A549 (cell line): ENCODE data around the gene PLA1A. TPM values are rescaled to one million over a fixed set of nuclear protein-coding genes. Genes with fewer than 3 reads are reported as not detected.
A peak's percentile ranks its signal among the peaks of the same experiment; 100 is the strongest.
"Not testable (repeated sequence)": the region's sequence is repeated elsewhere in the genome, so short reads cannot be mapped to it uniquely, and the experiment has no call there.

Source experiments
- ATAC-seq, 2 experiments: fragments of 200-7000 bp in 1 of 2; fragments of >200 bp in 1 of 2; cut with Nextera tagmentation in 1 of 2; cut with Tn5 transposase in 1 of 2; 3 replicates each; pipeline versions ENCODE4 v1.8.0 to v1.9.1; 2018 to 2020; ENCODE audit warnings: mild to moderate bottlenecking in 1 of 2, moderate library complexity in 1 of 2
- CTCF ChIA-PET: fragments of 300-600 bp; sonication (Branson Sonifier 250); formaldehyde crosslinking; extraction: SDS; loops from one replicate; lab custom pipeline; 2021; ENCODE audit warnings: antibody characterized with exemption, inconsistent platforms; lab: Yijun Ruan, JAX
- POLR2A ChIA-PET: fragments of 350-600 bp; formaldehyde crosslinking; extraction: SDS; loops from one replicate; lab custom pipeline; 2021; ENCODE audit warnings: antibody characterized with exemption, inconsistent platforms; lab: Yijun Ruan, JAX
- DNase-seq, 2 experiments: peaks; one replicate each; pipeline versions ENCODE4 v3.0.0 to v3.0.0-alpha.2; 2011 to 2016; ENCODE audit warnings: low read depth in 1 of 2, low spot score in 1 of 2
- FAIRE-seq: peaks from 2 replicates; lab custom pipeline; 2011; peaks lifted over from hg19 to GRCh38; lab: Jason Lieb, UNC
- H3K27ac ChIP-seq, 2 experiments: fragments of >200 bp; sonication (Bioruptor Twin); formaldehyde crosslinking; 3 replicates each; pipeline ENCODE4 v1.5.1; 2016 to 2017
- H3K4me1 ChIP-seq: fragments of >200 bp; sonication (Bioruptor Twin); formaldehyde crosslinking; 3 replicates; pipeline ENCODE4 v1.6.1; 2016
- H3K4me2 ChIP-seq: fragments of >200 bp; sonication (Bioruptor Twin); formaldehyde crosslinking; 3 replicates; pipeline ENCODE4 v1.6.1; 2016
- H3K4me3 ChIP-seq: fragments of >200 bp; sonication (Bioruptor Twin); formaldehyde crosslinking; 3 replicates; pipeline ENCODE4 v1.5.1; 2016
- H3K9me3 ChIP-seq: fragments of >200 bp; sonication (Bioruptor Twin); formaldehyde crosslinking; 3 replicates; pipeline ENCODE4 v1.6.1; 2016
- CBX8 ChIP-seq: fragments of 200-600 bp; sonication (generic); IDR thresholded peaks from 2 replicates; pipeline ENCODE4 v1.6.1; 2016
- CEBPB ChIP-seq, 2 experiments: fragments of >200 bp in 1 of 2; sonication (Bioruptor Twin) in 1 of 2; formaldehyde crosslinking in 1 of 2; IDR thresholded peaks; 2 replicates each; pipeline ENCODE4 v1.6.1; 2012 to 2016
- CHD2 ChIP-seq: fragments of 150-350 bp; IDR thresholded peaks from 2 replicates; pipeline ENCODE4 v1.6.1; 2014; ENCODE audit warnings: low read length; ENCODE audit not compliant: partially characterized antibody
- CHD4 ChIP-seq: fragments of 200-600 bp; sonication (generic); IDR thresholded peaks from 2 replicates; pipeline ENCODE4 v1.6.1; 2016; ENCODE audit warnings: antibody characterized with exemption, mild to moderate bottlenecking, borderline replicate concordance
- EHMT2 ChIP-seq: fragments of 200-600 bp; sonication (generic); IDR thresholded peaks from 2 replicates; pipeline ENCODE4 v1.6.1; 2016; ENCODE audit warnings: antibody characterized with exemption, low read depth, mild to moderate bottlenecking, moderate library complexity
- ESRRA ChIP-seq: fragments of 150-350 bp; IDR thresholded peaks from 2 replicates; pipeline ENCODE4 v1.6.1; 2014; ENCODE audit warnings: mild to moderate bottlenecking, low read length, borderline replicate concordance
- FOSB ChIP-seq: fragments of 250-450 bp; sonication (Bioruptor Pico); IDR thresholded peaks from 2 replicates; pipeline ENCODE4 v1.5.0; 2020; ENCODE audit warnings: mild to moderate bottlenecking, moderate library complexity
- FOSL2 ChIP-seq, 2 experiments: fragments of 450-650 bp in 1 of 2; fragments of >200 bp in 1 of 2; sonication (Bioruptor Twin) in 1 of 2; formaldehyde crosslinking; IDR thresholded peaks; 2 replicates each; pipeline versions ENCODE4 v1.5.0 to v1.6.1; 2016 to 2020; ENCODE audit warnings: mild to moderate bottlenecking in 1 of 2, moderate library complexity in 1 of 2
- FOXS1 ChIP-seq: fragments of 250-450 bp; sonication (Bioruptor Pico); IDR thresholded peaks from 2 replicates; pipeline ENCODE4 v1.5.0; 2020; ENCODE audit warnings: mild to moderate bottlenecking, moderate library complexity
- GATA3 ChIP-seq: IDR thresholded peaks from 2 replicates; pipeline ENCODE4 v1.6.1; 2012; ENCODE audit warnings: borderline replicate concordance
- HOXA7 ChIP-seq: fragments of 250-450 bp; sonication (Bioruptor Pico); IDR thresholded peaks from 2 replicates; pipeline ENCODE4 v1.5.0; 2020; ENCODE audit warnings: mild to moderate bottlenecking, moderate library complexity
- MAFK ChIP-seq: fragments of 450-650 bp; IDR thresholded peaks from 2 replicates; pipeline ENCODE4 v1.6.1; 2014; ENCODE audit not compliant: partially characterized antibody
- MYC ChIP-seq: IDR thresholded peaks from 2 replicates; pipeline ENCODE4 v1.6.1; 2012; ENCODE audit warnings: mild to moderate bottlenecking, inconsistent platforms, low read length, improper control_type of control experiment, borderline replicate concordance
- NR3C1 ChIP-seq: fragments of >200 bp; sonication (Bioruptor Twin); formaldehyde crosslinking; IDR thresholded peaks from 3 replicates; pipeline ENCODE4 v1.6.1; 2017
- RAD21 ChIP-seq, 2 experiments: fragments of >200 bp in 1 of 2; sonication (Bioruptor Twin) in 1 of 2; formaldehyde crosslinking in 1 of 2; IDR thresholded peaks in 1 of 2; conservative IDR thresholded peaks in 1 of 2; 2 replicates in 1 of 2; 3 replicates in 1 of 2; pipeline ENCODE4 v1.6.1; 2012 to 2018; ENCODE audit warnings: inconsistent platforms in 1 of 2
- RCOR1 ChIP-seq: fragments of 150-350 bp; IDR thresholded peaks from 2 replicates; pipeline ENCODE4 v1.6.1; 2014; ENCODE audit warnings: antibody characterized with exemption, low read length, low read depth
- RFX5 ChIP-seq: fragments of 450-650 bp; IDR thresholded peaks from 2 replicates; pipeline ENCODE4 v1.7.1; 2014; ENCODE audit warnings: antibody characterized with exemption, mild to moderate bottlenecking, moderate library complexity
- RNF2 ChIP-seq: fragments of 200-600 bp; sonication (generic); IDR thresholded peaks from 2 replicates; pipeline ENCODE4 v1.6.1; 2016; ENCODE audit warnings: low read depth, mild to moderate bottlenecking, antibody characterized with exemption, moderate library complexity, borderline replicate concordance
- SREBF2 ChIP-seq: fragments of 450-650 bp; IDR thresholded peaks from 2 replicates; pipeline ENCODE4 v1.6.1; 2014; ENCODE audit warnings: mild to moderate bottlenecking, moderate library complexity
- TP53 ChIP-seq: fragments of 250-450 bp; sonication (Bioruptor Pico); IDR thresholded peaks from 2 replicates; pipeline ENCODE4 v1.5.0; 2021; ENCODE audit warnings: mild to moderate bottlenecking, moderate library complexity
- ZC3H11A ChIP-seq: fragments of 450-650 bp; IDR thresholded peaks from 2 replicates; pipeline ENCODE4 v1.6.1; 2014; ENCODE audit warnings: antibody characterized with exemption, mild to moderate bottlenecking
- ZFP36 ChIP-seq: fragments of 450-650 bp; IDR thresholded peaks from 2 replicates; pipeline ENCODE4 v1.6.1; 2014; ENCODE audit warnings: borderline replicate concordance; ENCODE audit not compliant: partially characterized antibody
- ZSCAN20 ChIP-seq: fragments of 250-450 bp; sonication (Bioruptor Pico); IDR thresholded peaks from 2 replicates; pipeline ENCODE4 v1.8.0; 2022; ENCODE audit warnings: mild to moderate bottlenecking, moderate library complexity
- WGBS: methylation state at CpG from one replicate; pipeline ENCODE4 v1.1.6; 2017; ENCODE audit errors: missing lambda C conversion rate; 5-methylcytosine and 5-hydroxymethylcytosine counted together
- polyA plus RNA-seq, 4 experiments: library from polyadenylated mRNA; depleted of rRNA in 3 of 4; stranded (reverse); fragments of >200 nt; fragmentation: RNase III in 1 of 4; extraction: RNeasy Plus Mini Kit Qiagen cat#74134 plus additional on column Dnase treatment in 1 of 4; gene quantifications; 2 replicates in 3 of 4; 3 replicates in 1 of 4; pipeline ENCODE4 v1.2.3, GENCODE V29; 2011 to 2017
- TF ChIP-seq, protein P1 (sequence below): IDR thresholded peaks from 2 replicates; pipeline ENCODE4 v1.6.1; 2012
- TF ChIP-seq, protein P2 (sequence below): fragments of 250-450 bp; sonication (Bioruptor Pico); IDR thresholded peaks from 2 replicates; pipeline ENCODE4 v1.5.0; 2021; ENCODE audit warnings: mild to moderate bottlenecking, moderate library complexity, borderline replicate concordance

Gene PLA1A
- polyA plus RNA-seq, 2 of the 4 experiments (the other 2 are of a cell fraction): 0.17 to 0.18 TPM

DNA sequence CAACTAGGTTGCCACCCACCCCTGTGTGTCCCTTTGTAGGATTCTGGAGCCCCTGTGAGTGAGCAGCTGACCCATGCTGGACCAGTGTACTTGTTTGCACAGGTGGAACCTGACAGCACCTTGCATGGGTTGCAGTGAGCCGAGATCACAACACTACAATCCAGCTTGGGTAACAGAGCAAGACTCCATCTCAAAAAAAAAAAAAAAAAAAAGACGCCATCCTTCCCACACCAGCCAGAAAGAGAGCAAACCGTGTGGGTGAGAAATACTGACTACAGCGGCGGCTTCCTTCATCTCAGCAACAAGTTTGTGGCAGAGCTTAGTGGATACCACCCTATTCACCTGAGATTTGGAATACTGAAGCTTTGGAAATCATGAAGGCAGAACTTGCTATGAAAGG lies 37.5 kb upstream of the PLA1A start:
- POLR2A ChIA-PET: no interaction called here
- ATAC-seq (peak in 1 of 2 experiments; percentile 15; a peak in 2 of 6 replicates), FAIRE-seq (no peak), DNase-seq (no peak)
- no peaks in the 10 kb centered on the region for H3K9me3 ChIP-seq
- 64% methylated on average over 5 of the region's 5 CpGs for WGBS
- CTCF ChIA-PET: interaction anchor here (0.6 to 2.8 kb wide), 14 partner anchors 9 to 689 kb away, joined by 3 to 15 read pairs (median 4); no protein-coding TSS in a partner anchor
- H3K27ac ChIP-seq: no peak overlapping the region
- 0 out of 3 replicates have a peak, but pooled peaks cover 3% of the 10 kb centered on the region for H3K4me1 ChIP-seq
- TF ChIP-seq RNF2 (no peak), SREBF2 (no peak), HOXA7 (CRISPR knock-in tag) (no peak), ZC3H11A (no peak), GATA3 (no peak), MYC (no peak), TP53 (no peak), RFX5 (no peak), ZSCAN20 (CRISPR knock-in tag) (no peak), ZFP36 (no peak), EHMT2 (no peak), CHD4 (no peak), FOSL2 (IDR thresholded peaks at IDR 0.05) (no peak), FOSL2 (CRISPR knock-in tag; IDR thresholded peaks at IDR 0.05) (no peak)
- TF ChIP-seq, protein P1, sequence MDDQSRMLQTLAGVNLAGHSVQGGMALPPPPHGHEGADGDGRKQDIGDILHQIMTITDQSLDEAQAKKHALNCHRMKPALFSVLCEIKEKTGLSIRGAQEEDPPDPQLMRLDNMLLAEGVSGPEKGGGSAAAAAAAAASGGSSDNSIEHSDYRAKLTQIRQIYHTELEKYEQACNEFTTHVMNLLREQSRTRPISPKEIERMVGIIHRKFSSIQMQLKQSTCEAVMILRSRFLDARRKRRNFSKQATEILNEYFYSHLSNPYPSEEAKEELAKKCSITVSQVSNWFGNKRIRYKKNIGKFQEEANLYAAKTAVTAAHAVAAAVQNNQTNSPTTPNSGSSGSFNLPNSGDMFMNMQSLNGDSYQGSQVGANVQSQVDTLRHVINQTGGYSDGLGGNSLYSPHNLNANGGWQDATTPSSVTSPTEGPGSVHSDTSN: no peak
- H3K4me2 ChIP-seq: no peak overlapping the region
- H3K4me3 ChIP-seq: no peak overlapping the region

DNA sequence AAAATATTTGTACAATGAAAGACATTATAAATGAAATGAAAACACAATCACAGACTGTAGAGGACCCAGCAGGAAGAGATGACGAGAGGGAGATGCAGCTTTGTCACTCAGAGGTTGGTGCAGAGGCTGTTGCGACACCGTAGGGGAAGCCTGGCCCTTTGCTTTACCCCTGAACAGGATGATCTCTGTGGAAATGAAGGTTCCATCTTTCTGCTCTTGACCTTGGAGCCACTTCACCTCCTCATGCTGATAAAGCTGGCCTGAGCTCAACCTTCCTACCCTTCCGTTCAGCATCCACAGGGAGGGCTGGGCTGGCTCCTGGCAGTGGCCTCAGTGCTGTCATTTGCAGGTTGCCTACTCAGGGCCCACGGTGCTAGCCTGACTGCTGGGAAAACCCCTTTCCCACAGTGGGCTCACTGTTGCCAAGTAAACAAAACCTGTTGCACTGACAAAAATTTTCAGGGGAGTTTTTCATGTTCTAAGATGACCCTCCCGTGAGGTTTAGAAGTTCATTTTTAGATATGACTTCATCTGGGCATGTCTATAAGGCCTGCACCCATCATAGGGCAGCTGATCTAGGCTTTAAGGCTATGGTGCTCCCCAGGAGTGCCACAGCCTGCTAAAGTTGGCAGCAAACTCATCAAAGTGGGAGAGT lies 35.3 kb upstream of the PLA1A start:
- no peak overlapping the region for H3K4me2 ChIP-seq
- no peak overlapping the region for H3K27ac ChIP-seq
- DNase-seq (no peak), ATAC-seq (no peak), FAIRE-seq (no peak)
- WGBS: 68% methylated on average over 6 of the region's 6 CpGs
- ChIA-PET CTCF (no interaction called here), POLR2A (no interaction called here)
- TF ChIP-seq CEBPB (IDR thresholded peaks at IDR 0.05) (peak in 1 of 2 experiments; percentile 32; a peak in 2 of 4 replicates), ESRRA (no peak)
- 0 out of 3 replicates have a peak, but pooled peaks cover 3% of the 10 kb centered on the region for H3K4me1 ChIP-seq
- no peaks in the 10 kb centered on the region for H3K9me3 ChIP-seq
- H3K4me3 ChIP-seq: no peak overlapping the region

DNA sequence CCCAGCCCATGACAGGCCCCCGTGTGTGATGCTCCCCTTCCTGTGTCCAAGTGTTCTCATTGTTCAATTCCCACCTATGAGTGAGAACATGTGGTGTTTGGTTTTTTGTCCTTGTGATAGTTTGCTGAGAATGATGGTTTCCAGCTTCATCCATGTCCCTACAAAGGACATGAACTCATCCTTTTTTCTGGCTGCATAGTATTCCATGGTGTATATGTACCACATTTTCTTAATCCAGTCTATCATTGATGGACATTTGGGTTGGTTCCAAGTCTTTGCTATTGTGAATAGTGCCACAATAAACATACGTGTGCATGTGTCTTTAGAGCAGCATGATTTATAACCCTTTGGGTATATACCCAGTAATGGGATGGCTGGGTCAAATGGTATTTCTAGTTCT lies 34.4 kb upstream of the PLA1A start:
- POLR2A ChIA-PET, H3K9me3 ChIP-seq, CTCF ChIA-PET, H3K4me3 ChIP-seq, H3K4me2 ChIP-seq, H3K4me1 ChIP-seq, ATAC-seq, FAIRE-seq, DNase-seq, H3K27ac ChIP-seq: not testable (repeated sequence)
- WGBS: 69% methylated on average over 2 of the region's 2 CpGs

DNA sequence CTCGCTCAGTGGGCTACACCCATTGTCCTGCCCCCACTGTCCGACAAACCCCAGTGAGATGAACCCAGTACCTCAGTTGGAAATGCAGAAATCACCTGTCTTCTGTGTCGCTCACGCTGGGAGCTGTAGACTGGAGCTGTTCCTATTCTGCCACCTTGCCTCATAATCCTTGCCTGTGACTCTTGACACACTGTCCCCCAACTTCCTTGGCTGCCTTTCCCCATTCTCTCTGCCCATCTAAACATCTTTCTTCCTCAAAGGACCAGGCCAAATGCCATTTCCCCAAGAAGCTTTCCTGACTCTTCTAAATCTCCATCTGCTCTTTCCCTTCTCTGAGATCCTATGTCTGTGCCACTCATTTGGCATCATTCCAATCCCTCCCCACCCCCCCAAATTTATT lies 28.5 kb upstream of the PLA1A start:
- DNase-seq (no peak), FAIRE-seq (no peak), ATAC-seq (no peak)
- TF ChIP-seq, protein P1: no peak
- TF ChIP-seq RAD21 (conservative IDR thresholded peaks at IDR 0.05 in 1 of 2, IDR thresholded peaks at IDR 0.05 in 1 of 2) (no peak), NR3C1 (no peak), RFX5 (no peak), TP53 (no peak), RCOR1 (no peak), MAFK (no peak), FOXS1 (no peak), FOSB (CRISPR knock-in tag) (no peak), SREBF2 (no peak), CHD2 (no peak), CBX8 (no peak)
- TF ChIP-seq, protein P2, sequence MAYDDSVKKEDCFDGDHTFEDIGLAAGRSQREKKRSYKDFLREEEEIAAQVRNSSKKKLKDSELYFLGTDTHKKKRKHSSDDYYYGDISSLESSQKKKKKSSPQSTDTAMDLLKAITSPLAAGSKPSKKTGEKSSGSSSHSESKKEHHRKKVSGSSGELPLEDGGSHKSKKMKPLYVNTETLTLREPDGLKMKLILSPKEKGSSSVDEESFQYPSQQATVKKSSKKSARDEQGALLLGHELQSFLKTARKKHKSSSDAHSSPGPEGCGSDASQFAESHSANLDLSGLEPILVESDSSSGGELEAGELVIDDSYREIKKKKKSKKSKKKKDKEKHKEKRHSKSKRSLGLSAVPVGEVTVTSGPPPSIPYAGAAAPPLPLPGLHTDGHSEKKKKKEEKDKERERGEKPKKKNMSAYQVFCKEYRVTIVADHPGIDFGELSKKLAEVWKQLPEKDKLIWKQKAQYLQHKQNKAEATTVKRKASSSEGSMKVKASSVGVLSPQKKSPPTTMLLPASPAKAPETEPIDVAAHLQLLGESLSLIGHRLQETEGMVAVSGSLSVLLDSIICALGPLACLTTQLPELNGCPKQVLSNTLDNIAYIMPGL: no peak
- H3K4me3 ChIP-seq: no peak overlapping the region
- no peaks in the 10 kb centered on the region for H3K4me1 ChIP-seq
- CTCF ChIA-PET: interaction anchor here (1.1 to 1.7 kb wide), 4 partner anchors 9 to 42 kb away, joined by 3 to 4 read pairs (median 4); no protein-coding TSS in a partner anchor
- POLR2A ChIA-PET: no interaction called here
- no peak overlapping the region for H3K4me2 ChIP-seq
- H3K9me3 ChIP-seq: no peaks in the 10 kb centered on the region
- no peak overlapping the region for H3K27ac ChIP-seq
- 72% methylated on average over 4 of the region's 4 CpGs for WGBS
